ENCODE measurements around the gene SPATA1. TPM values are rescaled to one million over a fixed set of nuclear protein-coding genes. Genes with fewer than 3 reads are reported as not detected.
"Not testable (repeated sequence)": the region's sequence is repeated elsewhere in the genome, so short reads cannot be mapped to it uniquely, and the experiment has no call there.

The SPATA1 gene
- total and polyA plus RNA-seq, 7 donors = 0.36 to 0.83 (median 0.44) TPM; not detected in 2

DNA sequence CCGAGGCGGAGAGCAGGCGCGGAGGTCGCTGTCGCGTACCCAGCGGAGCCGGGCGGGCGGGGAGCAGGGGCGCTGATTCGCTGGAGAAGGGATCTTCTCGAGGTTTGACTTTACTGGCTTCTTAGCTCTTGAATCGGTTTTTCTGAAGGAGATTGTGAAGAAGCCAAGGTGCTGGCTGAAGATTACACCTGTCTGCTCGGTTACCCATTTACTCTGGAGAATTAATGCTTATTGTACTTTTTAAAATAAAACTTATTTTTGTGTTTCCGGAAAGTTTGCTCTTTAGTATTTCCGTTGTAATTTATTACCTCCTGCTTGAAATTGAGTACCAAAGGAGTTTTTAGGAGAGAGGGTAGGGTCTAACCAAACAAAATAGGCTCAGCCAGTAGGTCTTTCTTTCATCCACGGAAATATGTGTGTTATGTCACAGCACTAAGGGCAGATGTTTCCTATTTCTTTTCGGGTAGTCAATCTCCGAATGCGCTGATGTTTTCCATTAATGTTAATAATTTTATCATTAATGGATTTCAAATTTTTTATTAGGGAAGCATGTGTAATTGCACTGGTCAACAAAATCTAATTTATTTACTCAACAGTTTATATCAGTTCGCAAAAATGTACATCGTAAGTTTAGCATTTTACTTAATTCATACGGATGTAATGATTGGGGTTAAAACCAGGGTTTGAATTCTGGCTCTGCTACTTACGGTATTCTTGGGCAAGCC, 705 bp downstream of the SPATA1 start:
- no peak for TF ChIP-seq POLR2AphosphoS5 (IDR thresholded peaks at IDR 0.05)
- TF ChIP-seq CTCF (IDR thresholded peaks at IDR 0.05) = no peak
- TF ChIP-seq EP300 (IDR thresholded peaks at IDR 0.05) = no peak
- no peak for TF ChIP-seq POLR2A (IDR thresholded peaks at IDR 0.05)
- Histone ChIP-seq H3K9me3 (no peaks in the 10 kb centered on the region), H3K27me3 (no peaks in the 10 kb centered on the region), H3K36me3 (no peaks in the 10 kb centered on the region), H3K4me3 (peak overlapping the region; percentile 71 to 79 (median 78)), H3K4me1 (peaks cover 0 to 44% (median 32%) of the 10 kb centered on the region in 4 donors), H3K27ac (peak overlapping the region; percentile 92 to 97 (median 96))
- WGBS, 2 donors = 5 to 8% methylated on average over 26 of the region's 26 CpGs
- intact Hi-C loops (cut with DNase I) = loop anchor here (2.0 kb wide), 3 partner anchors 34 to 184 kb away; partner anchors contain the start of genes CTBS and SSX2IP
- DNase-seq = no peak

GRCh38 chr1:84507887-84508286, 1.7 kb downstream of the SPATA1 start:
- not testable (repeated sequence) for DNase-seq, H3K36me3 ChIP-seq, H3K27me3 ChIP-seq, H3K4me3 ChIP-seq, H3K9me3 ChIP-seq, H3K27ac ChIP-seq
- intact Hi-C loops (cut with DNase I) = loop anchor here (2.0 kb wide), 3 partner anchors 33 to 183 kb away; partner anchors contain the start of genes CTBS and SSX2IP
- WGBS, 2 donors = 88 to 94% methylated on average over 14 of the region's 14 CpGs
- H3K4me1 ChIP-seq = peaks cover 0 to 35% (median 25%) of the 10 kb centered on the region in 4 donors

DNA sequence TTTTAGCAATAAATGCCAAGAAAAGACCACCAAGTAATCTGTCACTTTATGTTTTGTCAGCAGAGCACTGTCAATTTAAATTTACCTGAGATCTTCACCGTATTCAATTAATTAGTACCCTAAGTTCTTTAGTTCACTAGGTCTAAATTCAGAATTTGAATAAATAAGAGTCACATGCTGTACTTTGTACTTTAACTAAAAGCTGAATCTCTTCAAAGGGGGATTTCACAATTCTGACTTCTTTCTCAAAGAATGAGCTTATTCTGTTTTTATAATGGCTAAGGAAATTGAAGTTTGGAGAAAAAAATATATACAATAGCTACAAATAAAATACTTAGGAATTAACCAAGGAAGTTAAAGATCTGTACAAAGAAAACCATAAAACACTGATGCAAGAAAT, 2.3 kb downstream of the SPATA1 start:
- WGBS, 2 donors = 99% methylated on average over 1 of the region's 1 CpG
- Histone ChIP-seq H3K9me3 (no peaks in the 10 kb centered on the region), H3K27ac (no peak overlapping the region), H3K27me3 (no peaks in the 10 kb centered on the region), H3K4me3 (no peak overlapping the region), H3K4me1 (peaks cover 0 to 28% (median 18%) of the 10 kb centered on the region in 4 donors), H3K36me3 (no peaks in the 10 kb centered on the region)
- TF ChIP-seq POLR2AphosphoS5 (IDR thresholded peaks at IDR 0.05) (no peak), EP300 (IDR thresholded peaks at IDR 0.05) (no peak), POLR2A (IDR thresholded peaks at IDR 0.05) (no peak), CTCF (IDR thresholded peaks at IDR 0.05) (no peak)
- DNase-seq = no peak
- intact Hi-C loops (cut with DNase I) = no loop called here

DNA sequence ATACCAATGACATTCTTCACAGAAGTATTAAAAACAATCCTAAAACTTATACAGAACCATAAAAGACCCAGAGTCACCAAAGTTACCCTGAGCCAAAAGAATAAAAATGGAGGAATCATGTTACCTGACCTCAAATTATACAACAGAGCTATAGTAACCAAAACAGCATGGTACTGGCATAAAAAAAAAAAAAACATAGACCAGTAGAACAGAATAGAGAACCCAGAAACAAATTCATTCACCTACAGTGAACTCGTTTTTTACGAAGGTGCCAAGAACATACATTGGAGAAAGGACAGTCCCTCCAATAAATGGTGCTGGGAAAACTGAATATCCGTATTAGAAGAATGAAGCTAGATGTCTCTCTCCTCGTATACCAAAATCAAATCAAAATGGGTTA, 2.8 kb downstream of the SPATA1 start:
- TF ChIP-seq CTCF (IDR thresholded peaks at IDR 0.05) (no peak), EP300 (IDR thresholded peaks at IDR 0.05) (no peak), POLR2A (IDR thresholded peaks at IDR 0.05) (no peak), POLR2AphosphoS5 (IDR thresholded peaks at IDR 0.05) (no peak)
- H3K36me3 ChIP-seq = no peaks in the 10 kb centered on the region
- 97 to 98% methylated on average over 4 of the region's 4 CpGs for WGBS, 2 donors
- intact Hi-C loops (cut with DNase I) = no loop called here
- H3K27me3 ChIP-seq = no peaks in the 10 kb centered on the region
- no peaks in the 10 kb centered on the region for H3K9me3 ChIP-seq
- no peak overlapping the region for H3K27ac ChIP-seq
- H3K4me1 ChIP-seq = peaks cover 0 to 23% (median 13%) of the 10 kb centered on the region in 4 donors
- H3K4me3 ChIP-seq = no peak overlapping the region
- DNase-seq = no peak

GRCh38 chr1:84510165-84510564, 4.0 kb downstream of the SPATA1 start:
- DNase-seq = no peak
- no peak overlapping the region for H3K27ac ChIP-seq
- intact Hi-C loops (cut with DNase I) = no loop called here
- no peak overlapping the region for H3K4me3 ChIP-seq
- no peaks in the 10 kb centered on the region for H3K36me3 ChIP-seq
- no peaks in the 10 kb centered on the region for H3K9me3 ChIP-seq
- H3K27me3 ChIP-seq = no peaks in the 10 kb centered on the region
- 49 to 97% methylated on average over 2 of the region's 2 CpGs for WGBS, 2 donors
- H3K4me1 ChIP-seq = peaks cover 0 to 13% (median 5%) of the 10 kb centered on the region in 4 donors
- TF ChIP-seq CTCF (IDR thresholded peaks at IDR 0.05) = no peak
- no peak for TF ChIP-seq POLR2A (IDR thresholded peaks at IDR 0.05)
- no peak for TF ChIP-seq POLR2AphosphoS5 (IDR thresholded peaks at IDR 0.05)
- TF ChIP-seq EP300 (IDR thresholded peaks at IDR 0.05) = no peak

Data from sigmoid colon (tissue), 7 donors.